ENCODE results near the gene MAP6.

- no peak for TF ChIP-seq CTCF (IDR thresholded peaks at IDR 0.05)
- TF ChIP-seq POLR2A (IDR thresholded peaks at IDR 0.05) = no peak
Measured at GRCh38 chr11:75589933-75590332, 78.9 kb downstream of the MAP6 start.

All from right lobe of liver (tissue), 4 donors.